Measurements from ENCODE around the gene SRP68.

The SRP68 gene

GRCh38 chr17:76038050-76038449 lies 34.3 kb downstream of the SRP68 start:
- in situ Hi-C loops (cut with HindIII; ENCODE audit: low pct_unique_long_range_greater_than_20kb, low sequenced_read_pairs), result no loop called here
- DNase-seq (ENCODE audit: low read depth in 1 of 2, low spot score in 1 of 2), result no peak
- no peak for TF ChIP-seq JUND (IDR thresholded peaks at IDR 0.05; ENCODE audit: low read depth)

- in situ Hi-C loops (cut with HindIII; ENCODE audit: low pct_unique_long_range_greater_than_20kb, low sequenced_read_pairs), result no loop called here
- TF ChIP-seq JUND (IDR thresholded peaks at IDR 0.05; ENCODE audit: low read depth), result no peak
- DNase-seq (ENCODE audit: low read depth in 1 of 2, low spot score in 1 of 2), result no peak
These were observed 35.6 kb downstream of the SRP68 start for GRCh38 chr17:76036497-76037261.

GRCh38 chr17:76034428-76035350 lies 37.6 kb downstream of the SRP68 start:
- TF ChIP-seq JUND (IDR thresholded peaks at IDR 0.05; ENCODE audit: low read depth), result no peak
- DNase-seq (ENCODE audit: low read depth in 1 of 2, low spot score in 1 of 2), result no peak
- in situ Hi-C loops (cut with HindIII; ENCODE audit: low pct_unique_long_range_greater_than_20kb, low sequenced_read_pairs), result no loop called here

- in situ Hi-C loops (cut with HindIII; ENCODE audit: low pct_unique_long_range_greater_than_20kb, low sequenced_read_pairs), result no loop called here
- no peak for DNase-seq (ENCODE audit: low read depth in 1 of 2, low spot score in 1 of 2)
- TF ChIP-seq JUND (IDR thresholded peaks at IDR 0.05; ENCODE audit: low read depth), result no peak
These were observed 39.2 kb downstream of the SRP68 start for GRCh38 chr17:76033139-76033538.

GRCh38 chr17:76032780-76033108 lies 39.6 kb downstream of the SRP68 start:
- DNase-seq (ENCODE audit: low read depth in 1 of 2, low spot score in 1 of 2), result peak in 1 of 2 experiments; percentile 16
- no peak for TF ChIP-seq JUND (IDR thresholded peaks at IDR 0.05; ENCODE audit: low read depth)
- in situ Hi-C loops (cut with HindIII; ENCODE audit: low pct_unique_long_range_greater_than_20kb, low sequenced_read_pairs), result no loop called here

- in situ Hi-C loops (cut with HindIII; ENCODE audit: low pct_unique_long_range_greater_than_20kb, low sequenced_read_pairs), result no loop called here
- no peak for TF ChIP-seq JUND (IDR thresholded peaks at IDR 0.05; ENCODE audit: low read depth)
- peak in 1 of 2 experiments; percentile 54 for DNase-seq (ENCODE audit: low read depth in 1 of 2, low spot score in 1 of 2)
These were observed 40.1 kb downstream of the SRP68 start for GRCh38 chr17:76032073-76032779.

GRCh38 chr17:76027159-76027839 lies 45.0 kb downstream of the SRP68 start, which contains the start of gene EVPL:
Gene EVPL, minus strand, starts transcription at chr17:76027306. Its CDS starts 108 bp downstream, at chr17:76027198.
- in situ Hi-C loops (cut with HindIII; ENCODE audit: low pct_unique_long_range_greater_than_20kb, low sequenced_read_pairs), result no loop called here
- TF ChIP-seq JUND (IDR thresholded peaks at IDR 0.05; ENCODE audit: low read depth), result no peak
- peak; percentile 83 to 100 for DNase-seq (ENCODE audit: low read depth in 1 of 2, low spot score in 1 of 2)

GRCh38 chr17:76026714-76027158 lies 45.6 kb downstream of the SRP68 start:
- no peak for TF ChIP-seq JUND (IDR thresholded peaks at IDR 0.05; ENCODE audit: low read depth)
- DNase-seq (ENCODE audit: low read depth in 1 of 2, low spot score in 1 of 2), result peak in 1 of 2 experiments; percentile 76
- in situ Hi-C loops (cut with HindIII; ENCODE audit: low pct_unique_long_range_greater_than_20kb, low sequenced_read_pairs), result no loop called here

- in situ Hi-C loops (cut with HindIII; ENCODE audit: low pct_unique_long_range_greater_than_20kb, low sequenced_read_pairs), result no loop called here
- no peak for TF ChIP-seq JUND (IDR thresholded peaks at IDR 0.05; ENCODE audit: low read depth)
- DNase-seq (ENCODE audit: low read depth in 1 of 2, low spot score in 1 of 2), result no peak
These were observed 47.0 kb downstream of the SRP68 start for GRCh38 chr17:76025294-76025693.

- in situ Hi-C loops (cut with HindIII; ENCODE audit: low pct_unique_long_range_greater_than_20kb, low sequenced_read_pairs), result no loop called here
- DNase-seq (ENCODE audit: low read depth in 1 of 2, low spot score in 1 of 2), result no peak
- TF ChIP-seq JUND (IDR thresholded peaks at IDR 0.05; ENCODE audit: low read depth), result no peak
These were observed 48.0 kb downstream of the SRP68 start for GRCh38 chr17:76024353-76024752.

- DNase-seq (ENCODE audit: low read depth in 1 of 2, low spot score in 1 of 2), result no peak
- no peak for TF ChIP-seq JUND (IDR thresholded peaks at IDR 0.05; ENCODE audit: low read depth)
- in situ Hi-C loops (cut with HindIII; ENCODE audit: low pct_unique_long_range_greater_than_20kb, low sequenced_read_pairs), result no loop called here
These were observed 48.4 kb downstream of the SRP68 start for GRCh38 chr17:76023900-76024237.

Measured in T47D (cell line).